GM20000 (cell line): Measurements from ENCODE around the gene RPP25L.

Source experiments
- DNase-seq: peaks from one replicate; pipeline ENCODE4 v3.0.0; 2012; ENCODE audit warnings: low spot score
- CTCF ChIP-seq: IDR thresholded peaks from 2 replicates; pipeline ENCODE4 v1.5.1; 2012; ENCODE audit warnings: mild to moderate bottlenecking, control low read depth; ENCODE audit errors: extremely low read depth, missing control alignments

Gene RPP25L

GRCh38 chr9:34653151-34654072 lies 41.5 kb upstream of the RPP25L start:
- TF ChIP-seq CTCF: no peak
- no peak for DNase-seq

GRCh38 chr9:34652602-34653000 lies 40.7 kb upstream of the RPP25L start:
- no peak for DNase-seq
- TF ChIP-seq CTCF: no peak

GRCh38 chr9:34651876-34652601 lies 40.1 kb upstream of the RPP25L start, which contains the start of gene IL11RA:
IL11RA (plus strand) TSS chr9:34652185; CDS start chr9:34655218, 3,033 bp downstream.
- DNase-seq: no peak
- no peak for TF ChIP-seq CTCF

GRCh38 chr9:34651321-34651720 lies 39.4 kb upstream of the RPP25L start:
- DNase-seq: no peak
- no peak for TF ChIP-seq CTCF

GRCh38 chr9:34650816-34651215 lies 38.9 kb upstream of the RPP25L start:
- TF ChIP-seq CTCF: no peak

GRCh38 chr9:34648673-34649072 lies 36.8 kb upstream of the RPP25L start:
- no peak for TF ChIP-seq CTCF
- no peak for DNase-seq

More at GRCh38 chr9:34650816-34651215, 38.9 kb upstream of the RPP25L start:
- DNase-seq: no peak

GRCh38 chr9:34647651-34648050 lies 35.8 kb upstream of the RPP25L start:
- no peak for DNase-seq
- no peak for TF ChIP-seq CTCF
